ENCODE data around the gene MBD2. TPM values are rescaled to one million over a fixed set of nuclear protein-coding genes. Genes with fewer than 3 reads are reported as not detected.
"Not testable (repeated sequence)": the region's sequence is repeated elsewhere in the genome, so short reads cannot be mapped to it uniquely, and the experiment has no call there.

MBD2 gene, protein sequence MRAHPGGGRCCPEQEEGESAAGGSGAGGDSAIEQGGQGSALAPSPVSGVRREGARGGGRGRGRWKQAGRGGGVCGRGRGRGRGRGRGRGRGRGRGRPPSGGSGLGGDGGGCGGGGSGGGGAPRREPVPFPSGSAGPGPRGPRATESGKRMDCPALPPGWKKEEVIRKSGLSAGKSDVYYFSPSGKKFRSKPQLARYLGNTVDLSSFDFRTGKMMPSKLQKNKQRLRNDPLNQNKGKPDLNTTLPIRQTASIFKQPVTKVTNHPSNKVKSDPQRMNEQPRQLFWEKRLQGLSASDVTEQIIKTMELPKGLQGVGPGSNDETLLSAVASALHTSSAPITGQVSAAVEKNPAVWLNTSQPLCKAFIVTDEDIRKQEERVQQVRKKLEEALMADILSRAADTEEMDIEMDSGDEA
- total RNA-seq: 100 to 1,000 TPM; 134 to 143 TPM

DNA sequence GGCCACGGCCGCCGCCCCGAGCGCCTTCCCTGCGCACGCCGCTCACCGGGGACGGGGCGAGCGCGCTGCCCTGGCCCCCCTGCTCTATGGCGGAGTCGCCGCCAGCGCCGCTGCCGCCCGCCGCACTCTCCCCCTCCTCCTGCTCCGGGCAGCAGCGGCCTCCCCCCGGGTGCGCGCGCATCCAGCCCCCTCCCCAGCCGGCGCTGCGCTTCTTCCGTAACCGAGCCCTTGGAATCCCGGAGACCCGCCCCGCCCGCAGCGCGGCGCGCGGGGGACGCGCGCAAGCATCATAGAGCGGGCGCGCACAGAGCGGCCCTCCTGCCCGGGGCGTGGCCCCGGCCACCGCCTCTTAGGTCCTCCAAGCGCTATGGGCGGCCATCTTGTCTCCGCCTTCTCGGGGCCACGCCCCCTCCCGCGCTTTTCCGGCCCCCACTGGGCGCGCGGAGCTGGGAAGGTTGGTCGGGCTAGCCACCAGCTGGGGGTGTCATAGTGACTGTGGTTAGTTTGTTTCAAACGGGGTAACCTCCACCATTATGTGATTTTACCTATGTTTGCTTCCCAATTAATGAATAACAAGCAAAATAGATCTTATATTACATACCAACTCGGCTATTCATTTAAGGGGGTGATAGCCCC is at the start of gene MBD2:
Gene MBD2, minus strand, starts transcription at position 291 of the 636 bp plus-strand sequence. Its CDS starts 110 bp downstream, at position 181.
- DNase-seq (peak; percentile 96), ATAC-seq (peak; percentile 90)
- intact Hi-C loops (cut with DNase I, micrococcal nuclease): loop anchor here (1.0 to 2.0 kb wide), 5 partner anchors 23 to 133 kb away; partner anchors contain the start of genes C18orf54 (in 1 of the 2), POLI (in 1 of the 2) and STARD6 (in 1 of the 2)
- ChIA-PET CTCF (interaction anchor here (0.6 to 1.7 kb wide), 6 partner anchors 10 to 168 kb away, joined by 3 to 6 read pairs (median 4); partner anchors contain the start of genes C18orf54, POLI and STARD6), POLR2A (interaction anchor here (0.6 to 1.1 kb wide), 5 partner anchors 40 to 133 kb away, joined by 4 to 6 read pairs (median 5); partner anchors contain the start of genes C18orf54 and STARD6)
- Mint-ChIP-seq H3K27ac (peak within 1 kb of the TSS; percentile 98), H3K4me3 (peak within 1 kb of the TSS; percentile 98), H3K36me3 (ENCODE audit: low read depth) (peaks cover 17% of the 10 kb centered on the region), H3K27me3 (no peaks in the 10 kb centered on the region), H3K9me3 (ENCODE audit: low read depth) (no peaks in the 10 kb centered on the region), H3K4me1 (peaks cover 46% of the 10 kb centered on the region)

DNA sequence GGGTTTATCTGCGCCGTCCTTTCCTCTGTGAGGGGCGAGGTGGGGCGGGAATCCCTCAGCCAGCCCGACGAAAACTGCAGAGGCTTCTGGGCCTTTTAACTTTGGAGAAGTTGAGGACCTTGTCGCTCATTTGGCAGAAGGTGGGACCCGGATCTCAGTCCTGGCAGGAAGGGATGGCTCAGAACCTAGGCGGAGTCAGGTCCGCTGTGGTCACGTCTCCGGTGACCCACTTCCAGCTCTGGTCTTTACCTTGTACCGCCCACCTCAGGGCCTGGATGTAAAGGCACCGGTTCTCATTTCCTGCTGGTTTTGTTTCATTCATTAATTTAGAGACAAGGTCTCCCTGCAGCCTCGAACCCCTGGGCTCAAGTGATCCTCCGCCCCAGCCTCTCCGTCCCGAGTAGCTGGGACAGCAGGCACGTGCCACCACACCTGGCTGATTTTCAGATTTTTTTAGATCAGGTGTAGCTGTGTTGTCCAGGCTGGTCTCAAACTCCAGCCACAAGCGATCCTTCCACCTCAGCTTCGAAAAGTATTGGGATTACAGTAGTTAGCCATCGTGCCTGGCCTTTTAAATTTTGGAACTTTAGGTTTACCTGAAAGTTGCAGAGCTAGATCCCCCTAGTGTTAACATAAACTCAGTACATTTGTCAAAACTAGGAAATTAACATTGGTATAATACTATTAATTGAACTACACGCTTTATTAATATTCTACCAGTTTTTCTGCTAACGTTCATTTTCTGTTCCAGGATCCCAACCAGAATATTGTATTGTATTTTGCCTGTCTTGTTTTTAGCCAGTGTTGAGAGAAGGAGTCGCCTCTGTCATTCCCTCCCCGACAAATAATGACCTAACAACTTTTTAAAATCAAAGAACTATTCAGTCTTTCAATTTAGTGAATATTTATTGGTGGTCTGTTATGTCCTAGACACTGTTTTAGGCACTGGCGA is 45.7 kb upstream of the MBD2 start:
- DNase-seq: peak; percentile 75

DNA sequence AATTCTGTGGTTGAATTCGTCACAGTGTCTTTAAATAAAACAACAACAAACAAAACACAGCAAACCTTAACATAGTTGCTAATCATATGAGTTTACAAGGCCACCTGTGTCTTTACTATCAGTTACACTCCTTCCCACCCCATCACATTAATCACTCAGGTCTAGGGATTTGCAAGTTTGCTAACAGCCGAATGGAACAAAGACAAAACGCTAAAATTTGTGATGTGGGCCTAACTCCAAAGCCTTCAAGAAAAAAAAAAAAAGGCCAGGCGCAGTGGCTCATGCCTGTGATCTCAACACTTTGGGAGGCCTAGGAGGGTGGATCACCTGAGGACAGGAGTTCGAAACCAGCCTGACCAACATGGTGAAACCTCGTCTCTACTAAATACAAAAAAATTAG is 44.3 kb upstream of the MBD2 start:
- Mint-ChIP-seq H3K36me3 (ENCODE audit: low read depth) (no peaks in the 10 kb centered on the region), H3K9me3 (ENCODE audit: low read depth) (no peaks in the 10 kb centered on the region), H3K27ac (peak overlapping the region; percentile 99), H3K27me3 (no peaks in the 10 kb centered on the region), H3K4me1 (peaks cover 43% of the 10 kb centered on the region), H3K4me3 (peak overlapping the region; percentile 78)
- CTCF ChIA-PET: interaction anchor here (1.8 to 4.0 kb wide), 3 partner anchors 16 to 46 kb away, joined by 6 to 35 read pairs (median 26); partner anchors contain the start of gene MBD2
- DNase-seq (no peak), ATAC-seq (no peak)
- intact Hi-C loops (cut with DNase I, micrococcal nuclease): loop anchor here (1.0 to 10.0 kb wide), 8 partner anchors 17 to 446 kb away; partner anchors contain the start of genes C18orf54 (in 1 of the 2), MBD2 (in 1 of the 2) and STARD6 (in 1 of the 2)
- POLR2A ChIA-PET: interaction anchor here (0.7 to 2.7 kb wide), 5 partner anchors 10 to 149 kb away, joined by 3 to 21 read pairs (median 5); no protein-coding TSS in a partner anchor

More for the DNA sequence above, 45.7 kb upstream of the MBD2 start:
- H3K36me3 Mint-ChIP-seq (ENCODE audit: low read depth): peaks cover 5% of the 10 kb centered on the region
- CTCF ChIA-PET: interaction anchor here (0.7 to 4.0 kb wide), 18 partner anchors 9 to 970 kb away, joined by 3 to 35 read pairs (median 4); partner anchors contain the start of gene MBD2
- POLR2A ChIA-PET: interaction anchor here (1.0 to 2.7 kb wide), 7 partner anchors 8 to 151 kb away, joined by 3 to 21 read pairs (median 5); partner anchors contain the start of genes C18orf54 and STARD6
- ATAC-seq: peak; percentile 63
- H3K4me3 Mint-ChIP-seq: peak overlapping the region; percentile 78
- no peaks in the 10 kb centered on the region for H3K27me3 Mint-ChIP-seq
- peak overlapping the region; percentile 99 for H3K27ac Mint-ChIP-seq
- H3K9me3 Mint-ChIP-seq (ENCODE audit: low read depth): no peaks in the 10 kb centered on the region
- H3K4me1 Mint-ChIP-seq: peaks cover 28% of the 10 kb centered on the region
- intact Hi-C loops (cut with DNase I, micrococcal nuclease): loop anchor here (1.0 to 10.0 kb wide), 8 partner anchors 15 to 445 kb away; partner anchors contain the start of genes C18orf54 (in 1 of the 2), MBD2 (in 1 of the 2) and STARD6 (in 1 of the 2)

DNA sequence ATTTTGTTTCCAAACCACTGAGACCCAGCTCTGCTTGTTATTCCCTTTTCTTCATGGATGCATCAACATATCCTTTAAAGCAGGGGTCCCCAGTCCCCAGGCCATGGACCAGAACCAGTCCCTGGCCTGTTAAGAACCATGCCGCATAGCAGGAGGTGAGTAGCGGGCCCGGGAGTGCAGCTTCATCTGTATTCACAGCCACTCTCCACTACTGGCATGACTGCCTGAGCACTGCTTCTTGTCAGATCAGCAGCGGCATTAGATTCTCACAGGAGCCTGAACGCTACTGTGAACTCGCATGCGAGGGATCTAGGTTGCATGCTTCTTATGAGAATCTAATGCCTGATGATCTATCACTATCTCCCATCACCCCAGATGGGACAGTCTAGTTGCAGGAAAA is 43.2 kb upstream of the MBD2 start:
- no peak for ATAC-seq
- ChIA-PET CTCF (interaction anchor here (0.7 to 0.9 kb wide), 2 partner anchors 56 to 461 kb away, joined by 3 to 4 read pairs; no protein-coding TSS in a partner anchor), POLR2A (interaction anchor here (0.9 kb wide), 1 partner anchor 44 kb away, joined by 5 read pairs; no protein-coding TSS in a partner anchor)
- no peak overlapping the region for H3K27ac Mint-ChIP-seq
- H3K4me1 Mint-ChIP-seq: peaks cover 49% of the 10 kb centered on the region
- no peaks in the 10 kb centered on the region for H3K36me3 Mint-ChIP-seq (ENCODE audit: low read depth)
- DNase-seq: no peak
- no peaks in the 10 kb centered on the region for H3K27me3 Mint-ChIP-seq
- no peak overlapping the region for H3K4me3 Mint-ChIP-seq
- intact Hi-C loops (cut with DNase I, micrococcal nuclease): loop anchor here in 1 of 2 experiments (10.0 kb wide), 1 partner anchor 447 kb away; no protein-coding TSS in a partner anchor
- no peaks in the 10 kb centered on the region for H3K9me3 Mint-ChIP-seq (ENCODE audit: low read depth)

DNA sequence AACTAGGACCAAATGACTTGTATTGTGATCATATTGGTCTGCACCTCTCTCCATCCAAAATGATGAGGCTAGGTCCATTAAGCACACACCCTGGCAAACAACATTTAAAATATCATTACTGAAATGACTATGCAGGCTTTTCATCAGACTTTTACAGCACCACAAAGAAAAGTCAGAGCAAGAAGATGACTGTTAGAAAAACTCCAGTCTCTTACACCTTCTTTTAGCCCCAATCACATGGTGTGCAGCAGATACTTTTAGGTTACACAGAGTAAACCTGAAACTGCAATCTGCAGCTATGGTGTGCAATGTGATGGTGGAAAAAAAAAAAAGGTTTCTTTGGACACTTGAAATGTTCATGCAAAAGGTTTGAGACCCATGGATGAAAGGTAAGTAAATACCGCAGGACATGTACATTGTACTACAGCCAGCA is 39.5 kb upstream of the MBD2 start:
- Mint-ChIP-seq H3K36me3 (ENCODE audit: low read depth) (no peaks in the 10 kb centered on the region), H3K9me3 (ENCODE audit: low read depth) (no peaks in the 10 kb centered on the region), H3K27me3 (no peaks in the 10 kb centered on the region), H3K27ac (peak overlapping the region; percentile 91), H3K4me1 (peaks cover 58% of the 10 kb centered on the region), H3K4me3 (peak overlapping the region; percentile 32)
- intact Hi-C loops (cut with DNase I, micrococcal nuclease): loop anchor here (1.0 to 10.0 kb wide), 6 partner anchors 21 to 451 kb away; partner anchors contain the start of gene MBD2 (in 1 of the 2)
- DNase-seq (peak; percentile 29), ATAC-seq (peak; percentile 86)
- ChIA-PET POLR2A (interaction anchor here (0.6 to 1.2 kb wide), 5 partner anchors 21 to 128 kb away, joined by 3 to 11 read pairs (median 5); partner anchors contain the start of genes C18orf54, MBD2 and STARD6), CTCF (interaction anchor here (0.8 to 1.0 kb wide), 4 partner anchors 21 to 41 kb away, joined by 3 to 6 read pairs (median 4); partner anchors contain the start of gene MBD2)

DNA sequence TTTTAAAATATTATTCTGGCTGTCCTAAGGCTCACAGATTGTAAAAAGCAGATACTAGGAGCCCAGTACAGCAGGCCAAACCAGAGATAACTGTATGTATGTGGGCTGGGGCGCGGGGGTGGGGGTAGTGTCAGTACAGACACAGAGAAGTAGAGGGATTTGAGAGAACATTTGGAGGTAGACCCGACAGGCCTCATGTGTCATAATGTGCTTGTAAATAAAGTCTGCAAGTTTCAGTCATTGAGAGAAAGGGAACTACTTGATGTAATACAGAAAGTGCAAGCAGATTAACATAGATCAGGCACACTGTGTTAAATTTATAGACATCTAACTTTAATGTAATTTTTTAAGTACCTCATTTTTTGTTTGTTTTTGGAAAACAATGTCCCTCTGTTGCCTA is 37.4 kb upstream of the MBD2 start:
- no peaks in the 10 kb centered on the region for H3K27me3 Mint-ChIP-seq
- peak overlapping the region; percentile 52 for H3K4me3 Mint-ChIP-seq
- H3K27ac Mint-ChIP-seq: peak overlapping the region; percentile 90
- DNase-seq: peak; percentile 82
- ATAC-seq: peak; percentile 71
- no peaks in the 10 kb centered on the region for H3K36me3 Mint-ChIP-seq (ENCODE audit: low read depth)
- intact Hi-C loops (cut with DNase I, micrococcal nuclease): loop anchor here (1.0 to 10.0 kb wide), 4 partner anchors 15 to 453 kb away; no protein-coding TSS in a partner anchor
- H3K4me1 Mint-ChIP-seq: peaks cover 54% of the 10 kb centered on the region
- POLR2A ChIA-PET: interaction anchor here (0.6 kb wide), 1 partner anchor 88 kb away, joined by 3 read pairs; no protein-coding TSS in a partner anchor
- CTCF ChIA-PET: no interaction called here
- H3K9me3 Mint-ChIP-seq (ENCODE audit: low read depth): no peaks in the 10 kb centered on the region

DNA sequence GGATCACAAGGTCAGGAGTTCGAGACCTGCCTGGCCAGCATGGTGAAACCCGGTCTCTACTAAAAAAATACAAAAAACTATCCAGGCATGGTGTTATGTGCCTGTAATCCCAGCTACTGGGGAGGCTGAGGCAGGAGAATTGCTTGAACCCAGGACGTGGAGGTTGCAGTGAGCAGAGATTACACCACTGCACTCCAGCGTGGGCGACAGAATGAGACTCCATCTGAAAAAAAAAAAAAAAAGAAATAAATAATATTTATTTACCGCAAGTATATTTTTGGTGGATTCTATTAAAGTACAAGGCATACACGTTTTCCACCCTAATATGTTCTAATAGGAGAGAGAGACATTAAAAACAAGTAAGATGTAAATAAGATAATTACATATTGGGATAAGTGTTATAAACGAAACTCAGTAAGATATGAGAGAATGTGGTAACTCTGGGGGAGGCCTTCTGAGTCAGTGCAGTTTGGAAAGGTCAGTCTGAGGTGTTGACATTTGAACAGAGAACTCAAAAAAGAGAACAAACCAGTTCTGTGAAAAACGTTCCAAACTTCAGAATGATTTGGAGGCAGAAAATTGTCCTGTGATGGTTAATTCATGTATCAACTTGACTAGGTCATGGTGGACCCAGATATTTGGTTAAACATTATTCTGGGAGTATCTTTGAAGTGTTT is 36.1 kb upstream of the MBD2 start:
- Mint-ChIP-seq H3K4me3 (peak overlapping the region; percentile 13), H3K36me3 (ENCODE audit: low read depth) (no peaks in the 10 kb centered on the region), H3K27me3 (no peaks in the 10 kb centered on the region), H3K9me3 (ENCODE audit: low read depth) (no peaks in the 10 kb centered on the region), H3K27ac (peak overlapping the region; percentile 88), H3K4me1 (peaks cover 51% of the 10 kb centered on the region)
- ChIA-PET CTCF (no interaction called here), POLR2A (interaction anchor here (0.6 kb wide), 1 partner anchor 37 kb away, joined by 3 read pairs; no protein-coding TSS in a partner anchor)
- DNase-seq: peak; percentile 42
- ATAC-seq: peak; percentile 31
- intact Hi-C loops (cut with DNase I, micrococcal nuclease): loop anchor here (2.0 to 10.0 kb wide), 2 partner anchors 14 to 454 kb away; no protein-coding TSS in a partner anchor

DNA sequence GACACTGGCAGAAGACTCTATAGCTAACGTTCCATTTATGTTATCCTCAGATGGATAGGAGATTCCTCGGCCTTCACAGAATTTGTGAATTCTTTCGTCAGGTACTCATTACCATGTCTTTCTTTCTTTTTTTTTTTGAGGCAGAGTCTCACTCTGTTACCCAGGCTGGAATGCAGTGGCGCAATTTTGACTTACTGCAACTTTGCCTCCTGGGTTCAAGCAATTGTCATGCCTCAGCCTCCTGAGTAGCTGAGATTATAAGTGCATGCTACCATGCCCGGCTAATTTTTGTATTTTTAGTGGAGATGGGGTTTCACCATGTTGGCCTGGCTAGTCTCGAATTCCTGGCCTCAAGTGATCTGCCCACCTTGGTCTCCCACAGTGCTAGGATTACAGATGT is 33.3 kb upstream of the MBD2 start:
- CTCF ChIA-PET: interaction anchor here (0.7 kb wide), 1 partner anchor 14 kb away, joined by 3 read pairs; no protein-coding TSS in a partner anchor
- H3K27me3 Mint-ChIP-seq; ATAC-seq; DNase-seq; POLR2A ChIA-PET; H3K4me3 Mint-ChIP-seq; H3K27ac Mint-ChIP-seq; H3K36me3 Mint-ChIP-seq (ENCODE audit: low read depth); intact Hi-C loops (cut with DNase I, micrococcal nuclease); H3K9me3 Mint-ChIP-seq (ENCODE audit: low read depth): not testable (repeated sequence)
- H3K4me1 Mint-ChIP-seq: peaks cover 28% of the 10 kb centered on the region

DNA sequence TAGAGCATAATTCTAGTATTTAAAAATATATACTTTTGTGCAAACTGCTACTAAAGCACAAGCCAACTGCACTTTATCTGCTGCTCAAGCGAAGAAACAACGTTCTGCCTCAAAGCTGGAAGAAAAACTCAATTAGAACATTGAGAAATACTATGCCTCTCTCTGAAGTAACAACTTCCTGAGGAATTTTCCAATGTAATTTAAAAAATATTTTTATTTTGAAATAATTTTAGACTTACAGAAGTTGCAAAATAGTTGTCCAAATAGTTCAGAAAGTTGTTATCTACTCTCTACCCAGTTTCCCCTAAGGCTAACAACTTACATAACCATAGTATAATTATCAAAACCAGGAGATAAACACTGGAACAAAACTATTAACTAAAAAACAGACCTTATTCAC is 32.5 kb upstream of the MBD2 start:
- H3K27ac Mint-ChIP-seq: no peak overlapping the region
- no peaks in the 10 kb centered on the region for H3K27me3 Mint-ChIP-seq
- DNase-seq: no peak
- no peaks in the 10 kb centered on the region for H3K9me3 Mint-ChIP-seq (ENCODE audit: low read depth)
- H3K4me1 Mint-ChIP-seq: peaks cover 20% of the 10 kb centered on the region
- no peak overlapping the region for H3K4me3 Mint-ChIP-seq
- intact Hi-C loops (cut with DNase I, micrococcal nuclease): no loop called here
- H3K36me3 Mint-ChIP-seq (ENCODE audit: low read depth): no peaks in the 10 kb centered on the region
- CTCF ChIA-PET: no interaction called here
- POLR2A ChIA-PET: no interaction called here
- ATAC-seq: no peak

All from activated CD4-positive, alpha-beta T cell treated with anti-CD3 and anti-CD28 coated beads for 36 hours (primary cell).